K562 (cell line): Measurements from ENCODE around the gene LRRC1. TPM values are rescaled to one million over a fixed set of nuclear protein-coding genes. Genes with fewer than 3 reads are reported as not detected.

Experiments
- ATAC-seq: fragments of 200-7000 bp; cut with Tn5 transposase; 3 replicates; pipeline ENCODE4 v1.9.1; 2020; ENCODE audit warnings: moderate library complexity
- BruUV-seq: library from RNA; stranded (reverse); fragments of 400-500 nt; replicated peaks from 2 replicates; lab custom pipeline; 2021; lab: Mats Ljungman, UMichigan
- CTCF ChIA-PET: fragments of 300-600 bp; formaldehyde crosslinking; extraction: SDS; loops from one replicate; lab custom pipeline; 2021; ENCODE audit warnings: low intra/inter-chr PET ratio; lab: Yijun Ruan, JAX
- POLR2A ChIA-PET: fragments of 300-600, 350-650 bp; sonication (Branson Sonifier 250); formaldehyde crosslinking; extraction: SDS; loops from one replicate; lab custom pipeline; 2021; ENCODE audit warnings: antibody characterized with exemption, inconsistent platforms; lab: Yijun Ruan, JAX
- DNase-seq, 4 experiments: peaks; one replicate each; pipeline versions ENCODE4 v3.0.0 to v3.0.0-alpha.2; 2011 to 2018; ENCODE audit warnings: low spot score in 3 of 4, mixed read lengths in 3 of 4; ENCODE audit errors: extremely low read depth in 1 of 4
- FAIRE-seq: peaks from 2 replicates; lab custom pipeline; 2011; peaks lifted over from hg19 to GRCh38; lab: Jason Lieb, UNC
- H2AFZ ChIP-seq: 2 replicates; pipeline ENCODE4 v1.6.0; 2011; ENCODE audit warnings: low read depth, low read length, control low read depth, inconsistent platforms
- H3K27ac ChIP-seq: fragments of 200-600 bp; 3 replicates; pipeline ENCODE4 v1.8.0; 2011; ENCODE audit warnings: low read depth, mild to moderate bottlenecking, control low read depth, inconsistent platforms, low read length, moderate library complexity, mixed read lengths; ENCODE audit errors: extremely low read depth
- H3K27me3 ChIP-seq, 2 experiments: fragments of 300-600 bp in 1 of 2; 2 replicates in 1 of 2; 3 replicates in 1 of 2; pipeline versions ENCODE4 v1.6.0 to v1.8.0; 2011; ENCODE audit warnings: inconsistent platforms in 2 of 2, low read length in 2 of 2, mild to moderate bottlenecking in 1 of 2, mixed read lengths in 1 of 2, moderate library complexity in 1 of 2; ENCODE audit not compliant: control insufficient read depth in 2 of 2, insufficient read depth in 2 of 2
- H3K36me3 ChIP-seq: fragments of 300-600 bp; 3 replicates; pipeline ENCODE4 v1.8.0; 2011; ENCODE audit warnings: mild to moderate bottlenecking, low read length, inconsistent platforms; ENCODE audit not compliant: control insufficient read depth, insufficient read depth
- H3K4me1 ChIP-seq, 2 experiments: fragments of 200-600 bp in 1 of 2; replicated peaks in 1 of 2; 2 replicates in 1 of 2; 3 replicates in 1 of 2; pipeline versions ENCODE4 v1.5.1 to v1.8.0; 2011; ENCODE audit warnings: inconsistent platforms in 2 of 2, low read length in 2 of 2, mild to moderate bottlenecking in 1 of 2, mixed read lengths in 1 of 2, moderate library complexity in 1 of 2; ENCODE audit not compliant: control insufficient read depth in 2 of 2, insufficient read depth in 2 of 2
- H3K4me2 ChIP-seq: 2 replicates; pipeline ENCODE4 v1.6.1; 2011; ENCODE audit warnings: low read length, control low read depth, inconsistent platforms, mixed read lengths; ENCODE audit not compliant: insufficient read depth
- H3K4me3 ChIP-seq: fragments of 200-600 bp; sonication (generic), shearing (Covaris generic); 2 replicates; pipeline ENCODE4 v1.5.1; 2016; ENCODE audit warnings: control low read depth, inconsistent platforms
- H3K79me2 ChIP-seq: fragments of 200-600 bp; 3 replicates; pipeline ENCODE4 v1.8.0; 2011; ENCODE audit warnings: low read length, inconsistent platforms; ENCODE audit not compliant: control insufficient read depth, insufficient read depth
- H3K9ac ChIP-seq, 2 experiments: 2 replicates each; pipeline versions ENCODE4 v1.6.0 to v1.6.1; 2011; ENCODE audit warnings: low read depth in 2 of 2, low read length in 2 of 2, control low read depth in 1 of 2, inconsistent platforms in 1 of 2, mild to moderate bottlenecking in 1 of 2, mixed read lengths in 1 of 2; ENCODE audit not compliant: insufficient read depth in 1 of 2
- H3K9me1 ChIP-seq: one replicate; pipeline ENCODE4 v1.6.0; 2011; ENCODE audit warnings: inconsistent platforms, mild to moderate bottlenecking, low read length, moderate library complexity; ENCODE audit not compliant: control insufficient read depth, insufficient read depth
- H3K9me3 ChIP-seq: replicated peaks from 2 replicates; pipeline ENCODE4 v1.5.1; 2011; ENCODE audit warnings: low read depth, low read length, inconsistent platforms; ENCODE audit not compliant: control insufficient read depth, insufficient read depth
- H4K20me1 ChIP-seq: replicated peaks from 2 replicates; pipeline ENCODE4 v1.6.1; 2011; ENCODE audit warnings: low read length, inconsistent platforms, mixed read lengths; ENCODE audit not compliant: control insufficient read depth, insufficient read depth
- CBFB ChIP-seq: sonication (generic); formaldehyde crosslinking; IDR thresholded peaks from 2 replicates; pipeline ENCODE4 v1.4.0; 2020; ENCODE audit warnings: mild to moderate bottlenecking, missing genetic modification reagents
- NR3C1 ChIP-seq: sonication (generic); formaldehyde crosslinking; IDR thresholded peaks from 2 replicates; pipeline ENCODE4 v1.8.1; 2022; ENCODE audit warnings: missing genetic modification reagents
- TCF3 ChIP-seq: sonication (generic); formaldehyde crosslinking; IDR thresholded peaks from 2 replicates; pipeline ENCODE4 v1.4.0; 2020; ENCODE audit warnings: mild to moderate bottlenecking, missing genetic modification reagents
- TCFL5 ChIP-seq: fragments of 250-450 bp; sonication (Bioruptor Pico); conservative IDR thresholded peaks from 2 replicates; pipeline ENCODE4 v1.6.1; 2021; ENCODE audit warnings: mild to moderate bottlenecking, moderate library complexity, matching md5 sums
- TEAD1 ChIP-seq, 2 experiments: fragments of 450-650 bp in 1 of 2; sonication (generic) in 1 of 2; formaldehyde crosslinking; IDR thresholded peaks; 2 replicates each; pipeline versions ENCODE4 v1.4.0 to v1.8.0; 2020 to 2022; ENCODE audit warnings: mild to moderate bottlenecking in 2 of 2, missing genetic modification reagents in 1 of 2
- ZNF668 ChIP-seq: fragments of 250-450 bp; sonication (Bioruptor Pico); IDR thresholded peaks from 2 replicates; pipeline ENCODE4 v1.8.0; 2022; ENCODE audit warnings: mild to moderate bottlenecking, inconsistent platforms
- WGBS: fragments of 100-300 bp; shearing (Covaris generic); methylation state at CpG from one replicate; pipeline ENCODE4 v1.1.6; 2016; ENCODE audit warnings: low coverage, mixed read lengths; ENCODE audit not compliant: insufficient coverage; ENCODE audit errors: missing lambda C conversion rate; 5-methylcytosine and 5-hydroxymethylcytosine counted together
- in situ Hi-C: fragments of 300-500 bp; cut with MboI; formaldehyde crosslinking; loops from 4 replicates; pipeline ENCODE4 v1.15.0; 2018; ENCODE audit warnings: inconsistent platforms, mixed read lengths
- intact Hi-C: fragments of 100-400 bp; cut with micrococcal nuclease; formaldehyde crosslinking; loops from 2 replicates; pipeline ENCODE4 v1.14.2; 2022
- polyA plus RNA-seq, 8 experiments: library from polyadenylated mRNA; depleted of rRNA in 4 of 8; stranded (reverse) in 5 of 8; unstranded in 3 of 8; fragments of >200 nt; fragmentation: Nextera tagmentation in 2 of 8; fragmentation: Illumina TruSeq in 1 of 8; extraction: Ambion mirVana in 2 of 8; extraction: Trizol in 1 of 8; gene quantifications; 2 replicates each; pipeline versions ENCODE4 v1.2.1 to v1.2.3, GENCODE V29; 2011 to 2014; ENCODE audit warnings: inconsistent platforms in 1 of 8, missing spikeins in 1 of 8
- total RNA-seq, 7 experiments: library from RNA; depleted of rRNA in 6 of 7; stranded (reverse); fragments of >200 nt in 6 of 7; fragmentation: Illumina TruSeq in 2 of 7; extraction: Trizol in 2 of 7; gene quantifications; 2 replicates each; pipeline versions ENCODE4 v1.2.1 to v1.2.3, GENCODE V29; 2011 to 2021; ENCODE audit warnings: low replicate concordance in 1 of 7
- TF ChIP-seq, protein P1 (sequence below): sonication (generic); formaldehyde crosslinking; IDR thresholded peaks from 2 replicates; pipeline ENCODE4 v1.8.0; 2023; ENCODE audit warnings: mild to moderate bottlenecking, missing genetic modification reagents
- TF ChIP-seq, protein P2 (sequence below): sonication (generic); formaldehyde crosslinking; IDR thresholded peaks from 2 replicates; pipeline ENCODE4 v1.8.0; 2023; ENCODE audit warnings: missing genetic modification reagents, mild to moderate bottlenecking, borderline replicate concordance
- TF ChIP-seq, protein P3 (sequence below): IDR thresholded peaks from 2 replicates; pipeline ENCODE4 v1.6.1; 2014; ENCODE audit warnings: antibody characterized with exemption
- TF ChIP-seq, protein P4 (sequence below): fragments of 250-450 bp; sonication (Bioruptor Pico); IDR thresholded peaks from 2 replicates; pipeline ENCODE4 v1.5.0; 2021

Gene LRRC1
- total and polyA plus RNA-seq, 9 of the 15 experiments (the other 6 are each of a cell fraction or from before 2014, with no cell fraction given) = not detected

DNA sequence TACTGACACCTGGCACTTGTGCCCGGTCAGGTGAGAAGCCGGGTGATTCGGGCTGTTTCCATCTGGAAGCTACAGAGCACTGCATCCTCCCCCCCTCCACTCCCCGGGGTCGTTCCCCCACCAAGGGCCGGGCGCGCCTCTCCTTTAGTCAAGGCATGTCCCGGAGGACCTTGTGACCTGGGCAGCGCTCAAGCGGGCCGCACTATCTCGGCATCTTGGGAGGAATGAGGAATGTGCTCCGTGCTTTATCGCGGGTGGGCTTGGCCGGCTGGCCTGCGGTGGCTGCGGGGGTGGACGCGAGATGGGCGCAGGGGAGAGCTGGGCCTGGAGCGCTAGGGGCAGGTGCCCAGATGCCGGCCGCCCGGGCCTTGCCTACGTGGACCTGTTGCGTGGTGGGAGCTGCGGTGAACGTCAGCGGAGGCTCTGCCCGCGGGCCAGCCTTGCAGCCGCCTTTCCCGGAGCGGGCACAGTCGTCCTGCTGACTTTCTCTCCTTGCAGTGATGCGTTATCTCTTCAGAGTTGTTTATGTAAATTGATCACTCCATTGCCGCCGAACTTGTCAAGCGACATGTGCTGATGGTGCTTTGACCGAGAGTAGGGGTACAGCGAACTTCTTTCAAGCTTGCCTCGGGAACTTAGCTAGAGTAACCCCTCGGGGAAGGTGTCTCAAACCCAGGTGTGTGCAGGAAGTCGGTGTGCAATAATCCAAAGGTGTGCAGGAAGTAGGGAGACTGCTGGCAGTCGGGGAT is 1.1 kb downstream of the LRRC1 start:
- ChIA-PET POLR2A (interaction anchor here (1.0 kb wide), 1 partner anchor 11 kb away, joined by 4 read pairs; no protein-coding TSS in a partner anchor), CTCF (no interaction called here)
- 4% methylated on average over 37 of the region's 47 CpGs for WGBS
- H3K36me3 ChIP-seq = no peaks in the 10 kb centered on the region
- in situ Hi-C loops = no loop called here
- no peaks in the 10 kb centered on the region for H4K20me1 ChIP-seq
- H3K27me3 ChIP-seq = peaks cover 9 to 30% of the 10 kb centered on the region in 2 experiments; a peak in 3 of 5 replicates
- FAIRE-seq = no peak
- no peak overlapping the region for H3K27ac ChIP-seq
- H3K4me1 ChIP-seq = peaks cover 0 to 16% of the 10 kb centered on the region in 2 experiments; a peak in 1 of 5 replicates
- H2AFZ ChIP-seq = no peak overlapping the region
- ATAC-seq = no peak
- no peak overlapping the region for H3K4me3 ChIP-seq
- intact Hi-C loops = no loop called here
- no peaks in the 10 kb centered on the region for H3K79me2 ChIP-seq
- no peak overlapping the region for H3K9ac ChIP-seq
- no peaks in the 10 kb centered on the region for H3K9me3 ChIP-seq
- DNase-seq = no peak
- no peaks in the 10 kb centered on the region for H3K9me1 ChIP-seq
- no peak overlapping the region for H3K4me2 ChIP-seq
- BruUV-seq = no TSS peak
- TF ChIP-seq, protein P1, sequence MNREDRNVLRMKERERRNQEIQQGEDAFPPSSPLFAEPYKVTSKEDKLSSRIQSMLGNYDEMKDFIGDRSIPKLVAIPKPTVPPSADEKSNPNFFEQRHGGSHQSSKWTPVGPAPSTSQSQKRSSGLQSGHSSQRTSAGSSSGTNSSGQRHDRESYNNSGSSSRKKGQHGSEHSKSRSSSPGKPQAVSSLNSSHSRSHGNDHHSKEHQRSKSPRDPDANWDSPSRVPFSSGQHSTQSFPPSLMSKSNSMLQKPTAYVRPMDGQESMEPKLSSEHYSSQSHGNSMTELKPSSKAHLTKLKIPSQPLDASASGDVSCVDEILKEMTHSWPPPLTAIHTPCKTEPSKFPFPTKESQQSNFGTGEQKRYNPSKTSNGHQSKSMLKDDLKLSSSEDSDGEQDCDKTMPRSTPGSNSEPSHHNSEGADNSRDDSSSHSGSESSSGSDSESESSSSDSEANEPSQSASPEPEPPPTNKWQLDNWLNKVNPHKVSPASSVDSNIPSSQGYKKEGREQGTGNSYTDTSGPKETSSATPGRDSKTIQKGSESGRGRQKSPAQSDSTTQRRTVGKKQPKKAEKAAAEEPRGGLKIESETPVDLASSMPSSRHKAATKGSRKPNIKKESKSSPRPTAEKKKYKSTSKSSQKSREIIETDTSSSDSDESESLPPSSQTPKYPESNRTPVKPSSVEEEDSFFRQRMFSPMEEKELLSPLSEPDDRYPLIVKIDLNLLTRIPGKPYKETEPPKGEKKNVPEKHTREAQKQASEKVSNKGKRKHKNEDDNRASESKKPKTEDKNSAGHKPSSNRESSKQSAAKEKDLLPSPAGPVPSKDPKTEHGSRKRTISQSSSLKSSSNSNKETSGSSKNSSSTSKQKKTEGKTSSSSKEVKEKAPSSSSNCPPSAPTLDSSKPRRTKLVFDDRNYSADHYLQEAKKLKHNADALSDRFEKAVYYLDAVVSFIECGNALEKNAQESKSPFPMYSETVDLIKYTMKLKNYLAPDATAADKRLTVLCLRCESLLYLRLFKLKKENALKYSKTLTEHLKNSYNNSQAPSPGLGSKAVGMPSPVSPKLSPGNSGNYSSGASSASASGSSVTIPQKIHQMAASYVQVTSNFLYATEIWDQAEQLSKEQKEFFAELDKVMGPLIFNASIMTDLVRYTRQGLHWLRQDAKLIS = no peak
- TF ChIP-seq TEAD1 (CRISPR knock-in tag; IDR thresholded peaks at IDR 0.05) = no peak
- TF ChIP-seq CBFB = no peak
- TF ChIP-seq ZNF668 = no peak
- TF ChIP-seq, protein P2, sequence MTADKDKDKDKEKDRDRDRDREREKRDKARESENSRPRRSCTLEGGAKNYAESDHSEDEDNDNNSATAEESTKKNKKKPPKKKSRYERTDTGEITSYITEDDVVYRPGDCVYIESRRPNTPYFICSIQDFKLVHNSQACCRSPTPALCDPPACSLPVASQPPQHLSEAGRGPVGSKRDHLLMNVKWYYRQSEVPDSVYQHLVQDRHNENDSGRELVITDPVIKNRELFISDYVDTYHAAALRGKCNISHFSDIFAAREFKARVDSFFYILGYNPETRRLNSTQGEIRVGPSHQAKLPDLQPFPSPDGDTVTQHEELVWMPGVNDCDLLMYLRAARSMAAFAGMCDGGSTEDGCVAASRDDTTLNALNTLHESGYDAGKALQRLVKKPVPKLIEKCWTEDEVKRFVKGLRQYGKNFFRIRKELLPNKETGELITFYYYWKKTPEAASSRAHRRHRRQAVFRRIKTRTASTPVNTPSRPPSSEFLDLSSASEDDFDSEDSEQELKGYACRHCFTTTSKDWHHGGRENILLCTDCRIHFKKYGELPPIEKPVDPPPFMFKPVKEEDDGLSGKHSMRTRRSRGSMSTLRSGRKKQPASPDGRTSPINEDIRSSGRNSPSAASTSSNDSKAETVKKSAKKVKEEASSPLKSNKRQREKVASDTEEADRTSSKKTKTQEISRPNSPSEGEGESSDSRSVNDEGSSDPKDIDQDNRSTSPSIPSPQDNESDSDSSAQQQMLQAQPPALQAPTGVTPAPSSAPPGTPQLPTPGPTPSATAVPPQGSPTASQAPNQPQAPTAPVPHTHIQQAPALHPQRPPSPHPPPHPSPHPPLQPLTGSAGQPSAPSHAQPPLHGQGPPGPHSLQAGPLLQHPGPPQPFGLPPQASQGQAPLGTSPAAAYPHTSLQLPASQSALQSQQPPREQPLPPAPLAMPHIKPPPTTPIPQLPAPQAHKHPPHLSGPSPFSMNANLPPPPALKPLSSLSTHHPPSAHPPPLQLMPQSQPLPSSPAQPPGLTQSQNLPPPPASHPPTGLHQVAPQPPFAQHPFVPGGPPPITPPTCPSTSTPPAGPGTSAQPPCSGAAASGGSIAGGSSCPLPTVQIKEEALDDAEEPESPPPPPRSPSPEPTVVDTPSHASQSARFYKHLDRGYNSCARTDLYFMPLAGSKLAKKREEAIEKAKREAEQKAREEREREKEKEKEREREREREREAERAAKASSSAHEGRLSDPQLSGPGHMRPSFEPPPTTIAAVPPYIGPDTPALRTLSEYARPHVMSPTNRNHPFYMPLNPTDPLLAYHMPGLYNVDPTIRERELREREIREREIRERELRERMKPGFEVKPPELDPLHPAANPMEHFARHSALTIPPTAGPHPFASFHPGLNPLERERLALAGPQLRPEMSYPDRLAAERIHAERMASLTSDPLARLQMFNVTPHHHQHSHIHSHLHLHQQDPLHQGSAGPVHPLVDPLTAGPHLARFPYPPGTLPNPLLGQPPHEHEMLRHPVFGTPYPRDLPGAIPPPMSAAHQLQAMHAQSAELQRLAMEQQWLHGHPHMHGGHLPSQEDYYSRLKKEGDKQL (CRISPR knock-in tag) = no peak
- TF ChIP-seq NR3C1 (CRISPR knock-in tag) = no peak
- TF ChIP-seq, protein P3, sequence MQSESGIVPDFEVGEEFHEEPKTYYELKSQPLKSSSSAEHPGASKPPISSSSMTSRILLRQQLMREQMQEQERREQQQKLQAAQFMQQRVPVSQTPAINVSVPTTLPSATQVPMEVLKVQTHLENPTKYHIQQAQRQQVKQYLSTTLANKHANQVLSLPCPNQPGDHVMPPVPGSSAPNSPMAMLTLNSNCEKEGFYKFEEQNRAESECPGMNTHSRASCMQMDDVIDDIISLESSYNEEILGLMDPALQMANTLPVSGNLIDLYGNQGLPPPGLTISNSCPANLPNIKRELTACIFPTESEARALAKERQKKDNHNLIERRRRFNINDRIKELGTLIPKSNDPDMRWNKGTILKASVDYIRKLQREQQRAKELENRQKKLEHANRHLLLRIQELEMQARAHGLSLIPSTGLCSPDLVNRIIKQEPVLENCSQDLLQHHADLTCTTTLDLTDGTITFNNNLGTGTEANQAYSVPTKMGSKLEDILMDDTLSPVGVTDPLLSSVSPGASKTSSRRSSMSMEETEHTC = no peak
- TF ChIP-seq, protein P4, sequence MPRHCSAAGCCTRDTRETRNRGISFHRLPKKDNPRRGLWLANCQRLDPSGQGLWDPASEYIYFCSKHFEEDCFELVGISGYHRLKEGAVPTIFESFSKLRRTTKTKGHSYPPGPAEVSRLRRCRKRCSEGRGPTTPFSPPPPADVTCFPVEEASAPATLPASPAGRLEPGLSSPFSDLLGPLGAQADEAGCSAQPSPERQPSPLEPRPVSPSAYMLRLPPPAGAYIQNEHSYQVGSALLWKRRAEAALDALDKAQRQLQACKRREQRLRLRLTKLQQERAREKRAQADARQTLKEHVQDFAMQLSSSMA = no peak
- TF ChIP-seq TCF3 (CRISPR knock-in tag) = no peak
- no peak for TF ChIP-seq TCFL5 (CRISPR knock-in tag)
